Esophagus muscularis mucosa (tissue), 4 donors: ENCODE data around the gene OSBPL1A. TPM values are rescaled to one million over a fixed set of nuclear protein-coding genes. Genes with fewer than 3 reads are reported as not detected.

Source experiments
- DNase-seq: peaks from one replicate; pipeline ENCODE4 v3.0.0-alpha.2; 2017; ENCODE audit errors: extremely low spot score
- H3K27ac ChIP-seq, 4 donors: fragments of 200-600 bp; sonication (generic); replicated peaks in 1 of 4; 1 replicate in 3 of 4; 2 replicates in 1 of 4; pipeline ENCODE4 v1.5.1; 2016 to 2019; ENCODE audit warnings: mild to moderate bottlenecking in 1 of 4
- H3K27me3 ChIP-seq, 4 donors: fragments of 200-600 bp; sonication (generic); one replicate each; pipeline versions ENCODE4 v1.5.1 to v1.6.0; 2016 to 2019
- H3K36me3 ChIP-seq, 4 donors: fragments of 200-600 bp; sonication (generic); one replicate each; pipeline ENCODE4 v1.5.1; 2016 to 2019
- H3K4me1 ChIP-seq, 4 donors: fragments of 200-600 bp; sonication (generic); one replicate each; pipeline ENCODE4 v1.5.1; 2016 to 2019
- H3K4me3 ChIP-seq, 4 donors: fragments of 200-600 bp; sonication (generic); 1 replicate in 2 of 4; 2 replicates in 2 of 4; pipeline ENCODE4 v1.5.1; 2016 to 2019; ENCODE audit warnings: mild to moderate bottlenecking in 4 of 4, moderate library complexity in 1 of 4
- H3K9me3 ChIP-seq, 4 donors: fragments of 200-600 bp; sonication (generic); 1 replicate in 3 of 4; 2 replicates in 1 of 4; pipeline ENCODE4 v1.5.1; 2016 to 2019
- CTCF ChIP-seq, 3 experiments: fragments of 200-600 bp in 2 of 3; fragments of 450-650 bp in 1 of 3; sonication (generic) in 2 of 3; IDR thresholded peaks; one replicate each; pipeline ENCODE4 v1.5.1; 2017 to 2019; ENCODE audit warnings: antibody characterized with exemption in 3 of 3, mild to moderate bottlenecking in 2 of 3, moderate library complexity in 1 of 3
- EP300 ChIP-seq: sonication (generic); formaldehyde crosslinking; IDR thresholded peaks from one replicate; pipeline ENCODE4 v1.6.1; 2017; ENCODE audit warnings: antibody characterized with exemption
- POLR2A ChIP-seq: fragments of 450-650 bp; IDR thresholded peaks from one replicate; pipeline ENCODE4 v1.6.1; 2017; ENCODE audit warnings: antibody characterized with exemption, moderate library complexity, mild to moderate bottlenecking, low read depth
- POLR2AphosphoS5 ChIP-seq, 2 donors: sonication (generic); formaldehyde crosslinking; IDR thresholded peaks; one replicate each; pipeline ENCODE4 v1.6.1; 2017; ENCODE audit warnings: antibody characterized with exemption in 2 of 2
- WGBS: methylation state at CpG from one replicate; pipeline ENCODE4 v1.1.5; 2018; 5-methylcytosine and 5-hydroxymethylcytosine counted together
- intact Hi-C: fragments of 100-400 bp; cut with DNase I; formaldehyde crosslinking; loops from one replicate; pipeline ENCODE4 v1.15.1; 2023
- total RNA-seq, 4 donors: library from RNA; depleted of rRNA; stranded (reverse); fragments of >200 nt; gene quantifications; one replicate each; pipeline versions ENCODE4 v1.1.0 to v1.2.1, GENCODE V29; 2016

The OSBPL1A gene
- total RNA-seq, 4 donors from 2014 or later = 78.2 to 126 (median 101) TPM

GRCh38 chr18:24278591-24278990 is 119.0 kb downstream of the OSBPL1A start:
- TF ChIP-seq POLR2A (no peak), EP300 (no peak), CTCF (IDR thresholded peaks at IDR 0.05) (no peak), POLR2AphosphoS5 (IDR thresholded peaks at IDR 0.05) (no peak)
- DNase-seq = no peak
- 96% methylated on average over 3 of the region's 3 CpGs for WGBS
- Histone ChIP-seq H3K9me3 (no peaks in the 10 kb centered on the region), H3K36me3 (no peaks in the 10 kb centered on the region), H3K4me3 (no peak overlapping the region), H3K27me3 (no peaks in the 10 kb centered on the region), H3K27ac (no peak overlapping the region), H3K4me1 (peaks cover 10 to 20% (median 13%) of the 10 kb centered on the region in 4 donors)
- intact Hi-C loops = no loop called here

DNA sequence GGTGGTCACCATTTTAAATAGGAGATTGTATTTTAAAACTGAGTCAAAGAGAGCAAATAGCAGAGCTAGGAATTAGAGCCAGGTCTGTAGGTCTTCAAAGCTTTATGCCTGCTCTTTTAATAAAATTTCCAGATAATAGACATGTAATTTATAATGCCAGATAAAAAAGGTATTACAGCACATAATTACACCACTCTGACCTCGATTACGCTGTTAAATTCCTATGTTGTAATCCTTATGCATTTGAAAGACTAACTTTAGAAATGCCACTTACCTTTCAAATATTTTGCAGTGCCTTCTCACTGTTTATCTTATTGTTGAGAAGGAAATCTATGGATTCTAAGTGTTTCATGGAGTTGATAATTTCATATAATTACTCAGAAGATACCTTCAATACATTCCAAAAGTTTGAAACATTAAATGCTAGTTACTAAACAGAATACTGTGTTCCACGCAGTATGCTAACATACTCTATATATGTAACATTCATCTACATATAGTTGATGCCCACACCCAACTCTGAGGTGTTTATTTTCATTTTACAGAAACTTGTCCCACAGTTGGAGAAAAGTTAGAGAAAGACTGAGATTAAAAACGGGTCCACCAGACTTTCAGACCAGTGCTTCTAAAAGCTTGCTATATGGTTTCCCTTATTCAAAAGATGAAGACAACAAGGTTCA is 120.0 kb downstream of the OSBPL1A start:
- H3K4me1 ChIP-seq = peaks cover 17 to 29% (median 22%) of the 10 kb centered on the region in 4 donors
- TF ChIP-seq EP300 = no peak
- no peaks in the 10 kb centered on the region for H3K36me3 ChIP-seq
- intact Hi-C loops = no loop called here
- no peak overlapping the region for H3K27ac ChIP-seq
- H3K4me3 ChIP-seq = no peak overlapping the region
- 90% methylated on average over 4 of the region's 4 CpGs for WGBS
- no peak for DNase-seq
- H3K9me3 ChIP-seq = no peaks in the 10 kb centered on the region
- H3K27me3 ChIP-seq = no peaks in the 10 kb centered on the region

GRCh38 chr18:24276994-24277393 is 120.6 kb downstream of the OSBPL1A start:
- intact Hi-C loops = no loop called here
- Histone ChIP-seq H3K36me3 (no peaks in the 10 kb centered on the region), H3K9me3 (no peaks in the 10 kb centered on the region), H3K27ac (no peak overlapping the region), H3K4me3 (no peak overlapping the region), H3K27me3 (no peaks in the 10 kb centered on the region), H3K4me1 (peaks cover 21 to 34% (median 28%) of the 10 kb centered on the region in 4 donors)
- TF ChIP-seq EP300 (no peak), POLR2AphosphoS5 (IDR thresholded peaks at IDR 0.05) (no peak), CTCF (IDR thresholded peaks at IDR 0.05) (no peak), POLR2A (no peak)
- DNase-seq = no peak

- Histone ChIP-seq H3K9me3 (no peaks in the 10 kb centered on the region), H3K4me1 (peaks cover 21 to 43% (median 36%) of the 10 kb centered on the region in 4 donors), H3K27me3 (no peaks in the 10 kb centered on the region), H3K27ac (peak overlapping the region; percentile 7 to 94 (median 33)), H3K4me3 (no peak overlapping the region), H3K36me3 (no peaks in the 10 kb centered on the region)
- intact Hi-C loops = loop anchor here (5.0 kb wide), 2 partner anchors 63 to 98 kb away; no protein-coding TSS in a partner anchor
- no peak for DNase-seq
- TF ChIP-seq EP300 = no peak
- TF ChIP-seq CTCF (IDR thresholded peaks at IDR 0.05) = no peak
- TF ChIP-seq POLR2AphosphoS5 (IDR thresholded peaks at IDR 0.05) = no peak
- 61% methylated on average over 3 of the region's 3 CpGs for WGBS
Measured at GRCh38 chr18:24274837-24275236, 122.8 kb downstream of the OSBPL1A start.

DNA sequence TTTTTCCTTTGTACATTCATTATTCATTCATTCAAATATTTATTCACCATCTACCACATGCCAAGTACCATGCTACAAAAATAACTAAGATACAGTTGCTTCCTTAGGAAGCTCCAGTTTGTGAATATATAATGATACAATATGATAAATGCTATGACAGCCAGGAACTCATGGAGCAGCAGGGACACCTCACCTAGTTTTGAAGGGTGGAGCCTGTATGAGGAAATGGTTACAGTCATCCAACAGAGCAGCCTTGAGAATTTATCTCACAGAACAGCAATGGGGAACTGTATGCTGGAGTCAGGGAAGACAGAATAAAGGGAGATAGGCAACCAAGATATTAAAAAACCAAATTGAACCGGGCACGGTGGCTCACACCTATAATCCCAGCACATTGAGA is 124.0 kb downstream of the OSBPL1A start:
- no peaks in the 10 kb centered on the region for H3K36me3 ChIP-seq
- DNase-seq = no peak
- H3K4me3 ChIP-seq = no peak overlapping the region
- no peaks in the 10 kb centered on the region for H3K27me3 ChIP-seq
- WGBS = 92% methylated on average over 2 of the region's 2 CpGs
- intact Hi-C loops = loop anchor here (5.0 kb wide), 2 partner anchors 61 to 96 kb away; no protein-coding TSS in a partner anchor
- peaks cover 21 to 56% (median 48%) of the 10 kb centered on the region in 4 donors for H3K4me1 ChIP-seq
- peak overlapping the region; percentile 5 to 94 (median 92) for H3K27ac ChIP-seq
- TF ChIP-seq CTCF (IDR thresholded peaks at IDR 0.05) = no peak
- no peak for TF ChIP-seq POLR2A
- no peak for TF ChIP-seq EP300
- no peak for TF ChIP-seq POLR2AphosphoS5 (IDR thresholded peaks at IDR 0.05)
- H3K9me3 ChIP-seq = no peaks in the 10 kb centered on the region
